Activated T-helper 1 cell treated with anti-CD3 and anti-CD28 coated beads, Interleukin-12 subunit alpha, Interleukin-12 subunit beta, Interleukin-2, Interleukin-4 antibody, amounts not matched to agents 30 ng/mL and 10 ng/mL and 1 ng/mL, durations not matched to agents 14 hours and 24 hours and 36 hours (primary cell): ENCODE results near the gene CSNK1D. TPM values are rescaled to one million over a fixed set of nuclear protein-coding genes. Genes with fewer than 3 reads are reported as not detected.
"Not testable (repeated sequence)": the region's sequence is repeated elsewhere in the genome, so short reads cannot be mapped to it uniquely, and the experiment has no call there.

Experiments
- DNase-seq: peaks from one replicate; pipeline ENCODE4 v3.0.0; 2021; ENCODE audit warnings: low spot score
- H3K27ac Mint-ChIP-seq: one replicate; pipeline ENCODE4 v1.8.0; 2021; ENCODE audit warnings: mild to moderate bottlenecking, mixed read lengths
- H3K27me3 Mint-ChIP-seq: one replicate; pipeline ENCODE4 v1.8.0; 2022; ENCODE audit warnings: mild to moderate bottlenecking, moderate library complexity, mixed read lengths; ENCODE audit not compliant: insufficient read depth
- H3K36me3 Mint-ChIP-seq: one replicate; pipeline ENCODE4 v1.8.0; 2021; ENCODE audit warnings: low read depth, mixed read lengths
- H3K4me1 Mint-ChIP-seq: one replicate; pipeline ENCODE4 v1.8.0; 2021; ENCODE audit warnings: low read depth, mixed read lengths
- H3K4me3 Mint-ChIP-seq: one replicate; pipeline ENCODE4 v1.8.0; 2021; ENCODE audit warnings: mild to moderate bottlenecking, moderate library complexity, mixed read lengths
- H3K9me3 Mint-ChIP-seq: one replicate; pipeline ENCODE4 v1.8.0; 2021; ENCODE audit warnings: mixed read lengths
- intact Hi-C: fragments of 100-400 bp; cut with micrococcal nuclease; formaldehyde crosslinking; loops from one replicate; pipeline ENCODE4 v1.15.1; 2024
- total RNA-seq: library from RNA; stranded (reverse); gene quantifications from 2 replicates; pipeline ENCODE4 v1.2.3, GENCODE V29; 2022

The CSNK1D gene
- total RNA-seq, 1 donor from 2014 or later, result 161 TPM

- Mint-ChIP-seq H3K4me3 (peak overlapping the region; percentile 94), H3K9me3 (no peaks in the 10 kb centered on the region), H3K27ac (no peak overlapping the region), H3K27me3 (no peaks in the 10 kb centered on the region), H3K36me3 (peaks cover 36% of the 10 kb centered on the region), H3K4me1 (peaks cover 56% of the 10 kb centered on the region)
- intact Hi-C loops, result loop anchor here (5.0 kb wide), 1 partner anchor 34 kb away; no protein-coding TSS in a partner anchor
- no peak for DNase-seq
These were observed 2.1 kb downstream of the CSNK1D start for GRCh38 chr17:82271401-82271800.

GRCh38 chr17:82270651-82271050 lies 2.8 kb downstream of the CSNK1D start:
- H3K36me3 Mint-ChIP-seq, result peaks cover 43% of the 10 kb centered on the region
- no peaks in the 10 kb centered on the region for H3K9me3 Mint-ChIP-seq
- peak overlapping the region; percentile 9 for H3K27ac Mint-ChIP-seq

GRCh38 chr17:82269882-82270500 lies 3.5 kb downstream of the CSNK1D start:
- Mint-ChIP-seq H3K36me3 (peaks cover 47% of the 10 kb centered on the region), H3K4me1 (peaks cover 66% of the 10 kb centered on the region), H3K27me3 (no peaks in the 10 kb centered on the region), H3K9me3 (no peaks in the 10 kb centered on the region), H3K4me3 (peak overlapping the region; percentile 43), H3K27ac (peak overlapping the region; percentile 73)
- no peak for DNase-seq
- intact Hi-C loops, result loop anchor here (5.0 kb wide), 1 partner anchor 33 kb away; no protein-coding TSS in a partner anchor

More at GRCh38 chr17:82270651-82271050, 2.8 kb downstream of the CSNK1D start:
- H3K27me3 Mint-ChIP-seq, result no peaks in the 10 kb centered on the region
- intact Hi-C loops, result loop anchor here (5.0 kb wide), 1 partner anchor 33 kb away; no protein-coding TSS in a partner anchor
- H3K4me3 Mint-ChIP-seq, result peak overlapping the region; percentile 43
- no peak for DNase-seq
- H3K4me1 Mint-ChIP-seq, result peaks cover 64% of the 10 kb centered on the region

DNA sequence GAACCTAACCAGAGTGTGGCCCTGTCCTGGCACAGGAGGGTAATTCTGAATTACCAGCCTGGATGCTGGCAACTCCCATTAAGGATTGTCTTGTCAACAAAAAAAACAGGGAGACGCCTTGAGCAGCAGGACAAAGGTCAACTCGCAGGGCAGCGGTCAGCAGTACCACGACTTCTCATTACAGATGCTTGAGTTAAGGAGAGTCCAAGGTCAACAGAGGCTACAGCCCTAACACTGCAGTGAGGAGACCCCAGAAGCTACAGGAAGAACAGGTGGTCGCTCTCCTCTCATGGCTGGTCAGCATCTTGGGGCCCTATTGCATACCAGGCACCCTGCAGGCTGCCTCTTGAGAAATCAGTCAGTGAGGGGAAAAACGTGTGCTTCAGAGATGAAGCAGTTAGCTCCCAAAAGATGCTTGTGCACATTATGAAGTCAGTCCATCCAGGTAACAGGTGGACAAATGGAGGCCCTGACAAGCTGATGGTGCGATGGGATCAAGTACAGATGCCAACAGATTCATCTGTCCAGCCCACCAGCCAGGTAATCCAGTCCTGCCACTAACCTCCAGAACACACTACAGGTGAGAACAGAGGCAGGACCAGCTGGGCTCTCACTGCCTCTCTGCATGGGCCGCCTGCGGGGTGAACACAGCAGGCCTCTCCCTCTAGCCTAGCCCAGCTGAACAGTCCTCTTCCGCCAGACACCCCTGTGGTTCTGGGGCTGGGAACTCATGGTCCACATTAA lies 4.2 kb downstream of the CSNK1D start:
- Mint-ChIP-seq H3K4me3 (no peak overlapping the region), H3K27ac (peak overlapping the region; percentile 73), H3K9me3 (no peaks in the 10 kb centered on the region), H3K27me3 (no peaks in the 10 kb centered on the region), H3K4me1 (peaks cover 66% of the 10 kb centered on the region), H3K36me3 (peaks cover 51% of the 10 kb centered on the region)
- intact Hi-C loops, result no loop called here
- no peak for DNase-seq

DNA sequence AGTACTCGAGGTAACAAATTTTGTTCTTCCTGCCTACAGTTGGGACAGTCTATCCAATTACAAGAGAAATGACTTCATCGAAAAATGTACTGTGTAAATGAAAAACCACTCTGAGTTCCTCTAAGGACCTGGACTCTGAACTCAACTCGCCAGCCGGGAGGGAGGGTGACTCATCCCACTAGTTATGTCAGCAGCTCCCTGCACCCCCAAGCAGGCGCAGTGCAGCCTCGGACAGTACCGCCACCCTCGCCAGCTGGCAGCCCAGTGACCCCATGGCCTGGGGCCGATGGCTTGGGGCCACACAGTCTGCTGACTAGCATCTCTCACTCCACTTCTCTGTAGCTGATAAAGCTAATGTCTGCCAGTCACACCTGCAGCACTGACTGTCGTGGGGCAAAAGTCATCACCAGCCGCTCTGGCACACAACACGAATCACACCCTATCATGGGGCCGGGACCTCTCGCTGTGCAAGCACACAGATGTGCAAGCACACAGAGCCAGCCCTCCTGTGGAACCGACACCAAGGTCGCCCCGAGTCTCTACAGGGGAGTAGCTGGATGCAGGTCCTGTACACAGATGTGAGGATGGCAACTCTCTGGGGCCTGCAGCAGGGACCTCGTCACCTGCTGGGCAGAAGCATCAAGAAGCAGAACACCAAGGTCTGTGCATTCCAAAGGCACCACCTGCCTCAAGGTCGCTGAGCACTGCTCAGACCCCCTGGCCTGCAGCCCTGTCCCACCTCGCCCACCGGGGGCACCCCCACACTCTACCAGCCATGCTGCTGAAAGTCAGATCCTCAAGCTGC lies 5.7 kb downstream of the CSNK1D start:
- peak overlapping the region; percentile 6 for H3K4me3 Mint-ChIP-seq
- peaks cover 59% of the 10 kb centered on the region for H3K36me3 Mint-ChIP-seq
- H3K4me1 Mint-ChIP-seq, result peaks cover 66% of the 10 kb centered on the region
- no peaks in the 10 kb centered on the region for H3K27me3 Mint-ChIP-seq
- no peaks in the 10 kb centered on the region for H3K9me3 Mint-ChIP-seq
- no peak overlapping the region for H3K27ac Mint-ChIP-seq
- DNase-seq, result no peak
- intact Hi-C loops, result no loop called here

DNA sequence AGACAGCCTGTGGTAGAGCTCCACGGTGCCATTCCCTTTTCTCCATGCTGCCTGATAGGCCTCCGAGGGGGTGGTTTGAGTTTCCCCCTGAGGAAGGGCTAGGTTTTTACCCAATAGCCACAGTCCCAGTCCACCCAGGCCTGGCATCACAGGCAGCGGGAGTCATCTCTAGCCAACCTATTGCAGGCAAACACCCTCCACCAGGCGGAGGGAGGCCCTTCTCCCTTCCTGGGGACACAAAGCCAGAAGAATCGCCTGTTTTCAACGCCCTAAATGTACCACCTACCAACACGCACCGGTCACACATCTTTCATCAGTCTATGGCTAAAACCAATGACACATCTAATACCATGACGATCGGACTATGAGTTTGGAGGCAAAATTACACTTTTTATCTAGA lies 7.4 kb downstream of the CSNK1D start:
- no peak for DNase-seq
- peaks cover 64% of the 10 kb centered on the region for H3K36me3 Mint-ChIP-seq
- intact Hi-C loops, result no loop called here
- H3K27ac Mint-ChIP-seq, result no peak overlapping the region
- no peak overlapping the region for H3K4me3 Mint-ChIP-seq
- no peaks in the 10 kb centered on the region for H3K27me3 Mint-ChIP-seq
- H3K4me1 Mint-ChIP-seq, result peaks cover 53% of the 10 kb centered on the region
- H3K9me3 Mint-ChIP-seq, result no peaks in the 10 kb centered on the region

DNA sequence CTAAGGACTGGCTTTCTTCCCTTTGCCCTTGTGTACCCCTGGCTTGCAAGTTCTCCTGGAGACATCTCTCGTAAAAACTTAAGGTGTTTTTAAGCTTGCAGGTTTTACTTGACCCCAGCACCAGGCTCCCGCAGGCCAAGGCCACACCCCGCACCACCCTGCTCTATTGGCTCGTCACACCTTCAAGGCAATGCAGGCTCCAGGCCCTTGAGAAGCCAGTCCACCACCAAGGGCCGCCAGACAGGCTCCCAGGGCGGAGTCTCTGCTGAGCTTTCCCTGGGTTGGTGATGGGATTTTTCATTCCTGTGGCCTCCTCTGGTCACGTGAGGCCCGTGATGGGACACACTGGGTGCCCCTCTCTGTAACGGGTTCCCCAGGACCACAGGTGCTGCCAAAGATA lies 9.9 kb downstream of the CSNK1D start:
- Mint-ChIP-seq H3K36me3 (peaks cover 71% of the 10 kb centered on the region), H3K27ac (no peak overlapping the region), H3K9me3 (no peaks in the 10 kb centered on the region), H3K4me3 (no peak overlapping the region), H3K4me1 (peaks cover 28% of the 10 kb centered on the region), H3K27me3 (no peaks in the 10 kb centered on the region)
- intact Hi-C loops, result no loop called here
- DNase-seq, result no peak

DNA sequence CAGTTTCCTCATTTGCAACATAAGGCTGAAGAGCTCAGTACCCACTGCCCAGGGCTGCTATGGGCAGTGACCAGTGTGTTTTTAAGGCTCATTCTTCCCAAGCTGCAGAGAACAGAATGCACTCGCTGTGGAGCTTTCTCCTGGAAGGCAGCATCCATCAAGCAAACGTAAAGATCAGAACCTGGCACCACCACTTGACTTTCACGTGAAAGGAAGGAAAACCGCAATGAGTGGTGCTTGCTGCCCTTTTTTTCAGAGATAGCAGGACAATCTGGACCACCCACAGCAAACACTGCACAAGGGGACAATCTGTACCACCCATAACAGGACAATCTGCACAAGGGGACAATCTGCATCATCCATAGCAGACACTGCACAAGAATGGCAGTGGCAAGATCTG lies 11.2 kb downstream of the CSNK1D start:
- no peak overlapping the region for H3K4me3 Mint-ChIP-seq
- intact Hi-C loops, result no loop called here
- no peaks in the 10 kb centered on the region for H3K27me3 Mint-ChIP-seq
- no peak for DNase-seq
- H3K36me3 Mint-ChIP-seq, result peaks cover 77% of the 10 kb centered on the region
- H3K4me1 Mint-ChIP-seq, result peaks cover 21% of the 10 kb centered on the region
- no peak overlapping the region for H3K27ac Mint-ChIP-seq
- no peaks in the 10 kb centered on the region for H3K9me3 Mint-ChIP-seq

- peak overlapping the region; percentile 38 for H3K27ac Mint-ChIP-seq
- intact Hi-C loops, DNase-seq, H3K27me3 Mint-ChIP-seq, H3K9me3 Mint-ChIP-seq, H3K4me3 Mint-ChIP-seq, H3K4me1 Mint-ChIP-seq: not testable (repeated sequence)
- H3K36me3 Mint-ChIP-seq, result peaks cover 78% of the 10 kb centered on the region
These were observed 13.2 kb downstream of the CSNK1D start for GRCh38 chr17:82259972-82260961.

DNA sequence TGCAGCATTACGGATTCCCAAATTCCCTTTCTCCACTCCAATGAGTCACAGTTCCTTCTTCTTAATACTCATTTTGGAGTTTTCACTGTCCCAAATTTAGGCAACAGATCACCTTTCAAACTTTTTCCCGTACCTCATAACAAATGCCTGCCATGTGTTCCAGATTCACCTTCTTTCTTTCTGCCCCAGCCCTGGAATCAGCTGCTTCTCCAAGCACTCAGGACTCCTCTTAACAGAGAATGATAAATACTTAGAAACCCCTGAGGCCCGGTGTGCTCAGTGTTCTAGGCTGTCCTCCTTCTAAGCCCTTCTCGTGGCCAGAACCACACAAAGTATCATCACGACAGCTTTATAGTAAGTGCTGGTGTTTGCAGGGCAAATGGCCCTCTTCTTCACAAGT lies 14.9 kb downstream of the CSNK1D start:
- Mint-ChIP-seq H3K36me3 (peaks cover 71% of the 10 kb centered on the region), H3K27me3 (no peaks in the 10 kb centered on the region), H3K9me3 (no peaks in the 10 kb centered on the region), H3K4me3 (no peak overlapping the region), H3K27ac (peak overlapping the region; percentile 3), H3K4me1 (peaks cover 8% of the 10 kb centered on the region)
- DNase-seq, result no peak
- intact Hi-C loops, result no loop called here

- no peak for DNase-seq
- Mint-ChIP-seq H3K36me3 (peaks cover 73% of the 10 kb centered on the region), H3K4me1 (peaks cover 8% of the 10 kb centered on the region), H3K4me3 (no peak overlapping the region), H3K9me3 (no peaks in the 10 kb centered on the region), H3K27me3 (no peaks in the 10 kb centered on the region), H3K27ac (peak overlapping the region; percentile 25)
- intact Hi-C loops, result no loop called here
These were observed 16.0 kb downstream of the CSNK1D start for GRCh38 chr17:82257473-82257872.

GRCh38 chr17:82256242-82256885 lies 17.1 kb downstream of the CSNK1D start:
- intact Hi-C loops, result no loop called here
- Mint-ChIP-seq H3K4me3 (no peak overlapping the region), H3K27ac (peak overlapping the region; percentile 4), H3K27me3 (no peaks in the 10 kb centered on the region), H3K9me3 (no peaks in the 10 kb centered on the region), H3K36me3 (peaks cover 72% of the 10 kb centered on the region), H3K4me1 (peaks cover 8% of the 10 kb centered on the region)
- no peak for DNase-seq
